SK-N-SH (cell line): Measurements from ENCODE around the gene GATD1. TPM values are rescaled to one million over a fixed set of nuclear protein-coding genes. Genes with fewer than 3 reads are reported as not detected.

ENCODE experiments used
- CTCF ChIA-PET: fragments of 300-600, 350-600 bp; formaldehyde crosslinking; extraction: SDS; loops from one replicate; lab custom pipeline; 2021; lab: Yijun Ruan, JAX
- POLR2A ChIA-PET: fragments of 350-600 bp; sonication (Branson Sonifier 250); formaldehyde crosslinking; extraction: SDS; loops from one replicate; lab custom pipeline; 2020; ENCODE audit warnings: antibody characterized with exemption, inconsistent platforms; lab: Yijun Ruan, JAX
- DNase-seq: peaks from one replicate; pipeline ENCODE4 v3.0.0; 2012
- H2AFZ ChIP-seq: fragments of 200-600 bp; sonication (generic); 2 replicates; pipeline ENCODE4 v1.8.1; 2016; ENCODE audit warnings: antibody characterized with exemption, mild to moderate bottlenecking, low read depth
- H3F3A ChIP-seq: fragments of 200-600 bp; sonication (generic); replicated peaks from 2 replicates; pipeline ENCODE3; 2016; ENCODE audit warnings: antibody characterized with exemption, mild to moderate bottlenecking; ENCODE audit not compliant: insufficient read depth
- H3K27ac ChIP-seq, 2 experiments: fragments of 200-500 bp in 1 of 2; fragments of 200-600 bp in 1 of 2; sonication (Bioruptor generic) in 1 of 2; sonication (generic), shearing (Covaris generic) in 1 of 2; 2 replicates each; pipeline versions ENCODE4 v1.5.1 to v1.6.1; 2014 to 2016; ENCODE audit warnings: low read depth in 2 of 2, inconsistent platforms in 1 of 2, low read length in 1 of 2, mild to moderate bottlenecking in 1 of 2, mixed read lengths in 1 of 2
- H3K27me3 ChIP-seq: fragments of 200-600 bp; sonication (generic), shearing (Covaris generic); 2 replicates; pipeline ENCODE4 v1.6.1; 2016; ENCODE audit warnings: mixed run types; ENCODE audit not compliant: insufficient read depth
- H3K36me3 ChIP-seq, 2 experiments: fragments of 200-500 bp in 1 of 2; fragments of 200-600 bp in 1 of 2; sonication (Bioruptor generic) in 1 of 2; sonication (generic) in 1 of 2; replicated peaks in 1 of 2; 2 replicates each; pipeline versions ENCODE3 to v1.5.1; 2014 to 2016; ENCODE audit warnings: low read length in 1 of 2, mild to moderate bottlenecking in 1 of 2; ENCODE audit not compliant: insufficient read depth in 2 of 2, control insufficient read depth in 1 of 2
- H3K4me1 ChIP-seq, 2 experiments: fragments of 200-500 bp in 1 of 2; fragments of 200-600 bp in 1 of 2; sonication (Bioruptor generic) in 1 of 2; sonication (generic), shearing (Covaris generic) in 1 of 2; 2 replicates each; pipeline versions ENCODE4 v1.5.1 to v1.6.1; 2014 to 2016; ENCODE audit warnings: low read depth in 1 of 2, low read length in 1 of 2, mixed run types in 1 of 2; ENCODE audit not compliant: insufficient read depth in 2 of 2, control insufficient read depth in 1 of 2
- H3K4me2 ChIP-seq: fragments of 200-600 bp; sonication (generic), shearing (Covaris generic); 2 replicates; pipeline ENCODE4 v1.6.1; 2017; ENCODE audit warnings: mixed run types
- H3K4me3 ChIP-seq, 2 experiments: fragments of 200-500 bp in 1 of 2; fragments of 200-600 bp in 1 of 2; sonication (Bioruptor generic) in 1 of 2; sonication (generic), shearing (Covaris generic) in 1 of 2; 2 replicates each; pipeline versions ENCODE4 v1.5.1 to v1.8.1; 2014 to 2016; ENCODE audit warnings: low read depth in 2 of 2, inconsistent platforms in 1 of 2, low read length in 1 of 2, mild to moderate bottlenecking in 1 of 2, mixed read lengths in 1 of 2, moderate library complexity in 1 of 2
- H3K79me2 ChIP-seq: fragments of 200-600 bp; sonication (generic); 2 replicates; pipeline ENCODE4 v1.8.1; 2017; ENCODE audit warnings: mild to moderate bottlenecking; ENCODE audit not compliant: insufficient read depth
- H3K9ac ChIP-seq: fragments of 200-600 bp; sonication (generic); 2 replicates; pipeline ENCODE4 v1.6.1; 2017; ENCODE audit warnings: mixed run types
- H3K9me2 ChIP-seq: fragments of 200-600 bp; sonication (generic); 2 replicates; pipeline ENCODE4 v1.6.1; 2017; ENCODE audit warnings: mixed run types
- H3K9me3 ChIP-seq: fragments of 200-600 bp; sonication (generic); 2 replicates; pipeline ENCODE4 v1.6.1; 2017; ENCODE audit warnings: mixed run types, mild to moderate bottlenecking, moderate library complexity
- H4K20me1 ChIP-seq: fragments of 200-600 bp; sonication (generic); 2 replicates; pipeline ENCODE4 v1.6.1; 2017; ENCODE audit warnings: mild to moderate bottlenecking, mixed run types; ENCODE audit not compliant: insufficient read depth
- CTCF ChIP-seq: fragments of 200-600 bp; sonication (generic); IDR thresholded peaks from 2 replicates; pipeline ENCODE4 v1.6.1; 2017; ENCODE audit warnings: antibody characterized with exemption, mild to moderate bottlenecking, moderate library complexity
- EP300 ChIP-seq, 2 experiments: IDR thresholded peaks; 2 replicates each; pipeline versions ENCODE4 v1.4.0 to v1.6.1; 2012; ENCODE audit warnings: borderline replicate concordance in 1 of 2, low read depth in 1 of 2, low read length in 1 of 2
- FOSL2 ChIP-seq: IDR thresholded peaks from 2 replicates; pipeline ENCODE4 v1.4.0; 2012; ENCODE audit warnings: low read depth, mild to moderate bottlenecking, moderate library complexity, borderline replicate concordance
- FOXJ3 ChIP-seq: sonication (generic); formaldehyde crosslinking; IDR thresholded peaks from 2 replicates; pipeline ENCODE4 v1.5.1; 2020; ENCODE audit warnings: mild to moderate bottlenecking, missing genetic modification reagents
- FOXM1 ChIP-seq: IDR thresholded peaks from 2 replicates; pipeline ENCODE4 v1.4.0; 2012; ENCODE audit warnings: low read depth, mild to moderate bottlenecking
- GABPA ChIP-seq: IDR thresholded peaks from 2 replicates; pipeline ENCODE4 v1.4.0; 2012; ENCODE audit warnings: low read depth, mild to moderate bottlenecking
- GATA2 ChIP-seq: sonication (generic); formaldehyde crosslinking; IDR thresholded peaks from 2 replicates; pipeline ENCODE4 v1.5.0; 2020; ENCODE audit warnings: mild to moderate bottlenecking, missing genetic modification reagents
- MXI1 ChIP-seq: IDR thresholded peaks from 2 replicates; pipeline ENCODE4 v1.6.1; 2012; ENCODE audit warnings: mild to moderate bottlenecking, low read depth, low read length, improper control_type of control experiment
- PBX3 ChIP-seq: IDR thresholded peaks from 2 replicates; pipeline ENCODE4; 2012
- POLR2AphosphoS5 ChIP-seq: IDR thresholded peaks from 2 replicates; pipeline ENCODE4 v1.6.1; 2012; ENCODE audit warnings: low read depth, low read length
- RAD21 ChIP-seq: IDR thresholded peaks from 2 replicates; pipeline ENCODE4 v1.6.1; 2012; ENCODE audit warnings: mild to moderate bottlenecking, low read length
- SIN3A ChIP-seq: IDR thresholded peaks from 2 replicates; pipeline ENCODE4 v1.6.1; 2012; ENCODE audit warnings: low read depth, mild to moderate bottlenecking, low read length, moderate library complexity, borderline replicate concordance
- SMC3 ChIP-seq: IDR thresholded peaks from 2 replicates; pipeline ENCODE4 v1.6.1; 2012; ENCODE audit warnings: low read depth, low read length, improper control_type of control experiment
- TEAD4 ChIP-seq: IDR thresholded peaks from 2 replicates; pipeline ENCODE4 v1.4.0; 2012; ENCODE audit warnings: mild to moderate bottlenecking, borderline replicate concordance; ENCODE audit not compliant: insufficient read depth
- WGBS: methylation state at CpG from one replicate; pipeline ENCODE4 v1.1.6; 2017; ENCODE audit warnings: low lambda C conversion rate; 5-methylcytosine and 5-hydroxymethylcytosine counted together
- polyA plus RNA-seq, 3 experiments: library from polyadenylated mRNA; depleted of rRNA; stranded (reverse); fragments of >200 nt; gene quantifications; 2 replicates each; pipeline ENCODE4 v1.2.3, GENCODE V29; 2012

GATD1 gene
- polyA plus RNA-seq, 1 of the 3 experiments (the other 2 are of a cell fraction) = 86.2 TPM

GRCh38 chr11:776561-777287 is 563 bp downstream of the GATD1 start (continued):
- TF ChIP-seq PBX3 (no peak), TEAD4 (no peak), MXI1 (peak; percentile 15; the same call in 1 of the 2 replicates), FOXJ3 (CRISPR knock-in tag) (no peak), CTCF (no peak), EP300 (IDR thresholded peaks at IDR 0.05; ENCODE audit: borderline replicate concordance in 1 of 2, low read depth in 1 of 2, low read length in 1 of 2) (no peak), SIN3A (no peak), FOSL2 (no peak)
- TF ChIP-seq, all 33 proteins: peak for 2

- DNase-seq = peak; percentile 49
- H3K27ac ChIP-seq = no peak overlapping the region; a peak in 2 of 4 replicates
- no peak overlapping the region for H2AFZ ChIP-seq
- TF ChIP-seq SMC3 (no peak), CTCF (no peak), POLR2AphosphoS5 (no peak), GABPA (no peak), GATA2 (CRISPR knock-in tag) (no peak), RAD21 (no peak), FOSL2 (no peak), FOXM1 (no peak)
- H3K9ac ChIP-seq = peak overlapping the region; percentile 87
- peak overlapping the region; percentile 98 for H3K4me2 ChIP-seq
- H3K27me3 ChIP-seq = no peaks in the 10 kb centered on the region
- 32% methylated on average over 11 of the region's 11 CpGs for WGBS
- H3K9me3 ChIP-seq = no peaks in the 10 kb centered on the region
- POLR2A ChIA-PET = interaction anchor here (0.9 to 2.8 kb wide), 3 partner anchors 13 to 17 kb away, joined by 3 to 18 read pairs (median 4); partner anchors contain the start of gene CEND1
- H3K79me2 ChIP-seq = peaks cover 73% of the 10 kb centered on the region
- no peaks in the 10 kb centered on the region for H3K9me2 ChIP-seq
- peaks cover 0 to 34% of the 10 kb centered on the region in 2 experiments for H3K36me3 ChIP-seq
- peak overlapping the region; percentile 85 to 87 for H3K4me3 ChIP-seq
- peaks cover 44% of the 10 kb centered on the region for H4K20me1 ChIP-seq
- no peaks in the 10 kb centered on the region for H3F3A ChIP-seq
- peaks cover 11 to 19% of the 10 kb centered on the region in 2 experiments; a peak in 2 of 4 replicates for H3K4me1 ChIP-seq
- CTCF ChIA-PET = interaction anchor here (1.1 to 3.1 kb wide), 8 partner anchors 8 to 81 kb away, joined by 3 to 31 read pairs (median 4); partner anchors contain the start of genes DEAF1, SLC25A22, TALDO1 and TMEM80
Observed at GRCh38 chr11:776263-776560, 1.1 kb downstream of the GATD1 start.
